Glomerular visceral epithelial cell (primary cell): ENCODE results near the gene PTGER4.
"Not testable (repeated sequence)": the region's sequence is repeated elsewhere in the genome, so short reads cannot be mapped to it uniquely, and the experiment has no call there.

Experiments
- DNase-seq: peaks from one replicate; pipeline ENCODE4 v3.0.0-alpha.2; 2016; ENCODE audit errors: extremely low spot score

The PTGER4 gene

DNA sequence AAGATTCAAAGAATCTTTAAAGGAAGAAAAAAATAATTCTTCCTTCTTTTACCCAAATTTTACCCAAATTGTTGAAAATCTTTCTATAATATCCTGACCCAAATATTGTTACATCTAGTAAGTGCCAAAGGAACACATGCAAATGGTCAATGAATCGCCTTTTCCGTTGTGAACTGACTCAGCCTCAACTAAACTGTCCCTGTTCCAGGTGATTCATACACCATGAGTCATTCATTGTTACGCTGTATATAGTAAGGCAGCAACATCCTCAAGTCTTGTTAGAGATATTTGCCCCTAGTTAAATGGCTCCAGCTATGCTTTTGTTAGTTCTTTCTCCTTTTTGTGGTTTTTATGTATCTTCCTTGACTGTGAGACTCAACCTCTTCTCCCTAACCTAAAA is 9.7 kb downstream of the PTGER4 start:
- DNase-seq: peak; percentile 84

DNA sequence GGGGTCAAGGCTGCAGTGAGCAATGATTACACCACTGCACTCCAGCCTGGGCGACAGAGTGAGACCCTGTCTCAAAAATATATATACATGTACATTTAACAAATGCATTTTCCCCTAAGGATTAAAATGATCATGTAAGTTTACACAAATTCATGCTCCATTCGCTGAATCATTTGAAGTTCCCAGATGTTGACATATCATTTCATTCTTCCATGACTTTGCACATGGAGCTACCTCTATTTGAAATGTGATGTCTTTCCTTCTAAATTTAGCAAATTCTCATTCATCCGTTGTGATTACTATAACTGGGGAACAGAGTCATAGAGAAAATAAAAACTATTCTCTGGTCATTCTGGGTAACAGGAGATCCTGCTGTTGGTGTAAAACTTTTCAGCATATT is 10.6 kb downstream of the PTGER4 start:
- DNase-seq: no peak

DNA sequence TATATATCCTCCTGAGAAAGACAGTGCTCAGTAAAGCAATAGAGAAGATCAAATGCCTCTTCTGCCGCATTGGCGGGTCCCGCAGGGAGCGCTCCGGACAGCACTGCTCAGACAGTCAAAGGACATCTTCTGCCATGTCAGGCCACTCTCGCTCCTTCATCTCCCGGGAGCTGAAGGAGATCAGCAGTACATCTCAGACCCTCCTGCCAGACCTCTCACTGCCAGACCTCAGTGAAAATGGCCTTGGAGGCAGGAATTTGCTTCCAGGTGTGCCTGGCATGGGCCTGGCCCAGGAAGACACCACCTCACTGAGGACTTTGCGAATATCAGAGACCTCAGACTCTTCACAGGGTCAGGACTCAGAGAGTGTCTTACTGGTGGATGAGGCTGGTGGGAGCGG is 12.2 kb downstream of the PTGER4 start:
- no peak for DNase-seq

DNA sequence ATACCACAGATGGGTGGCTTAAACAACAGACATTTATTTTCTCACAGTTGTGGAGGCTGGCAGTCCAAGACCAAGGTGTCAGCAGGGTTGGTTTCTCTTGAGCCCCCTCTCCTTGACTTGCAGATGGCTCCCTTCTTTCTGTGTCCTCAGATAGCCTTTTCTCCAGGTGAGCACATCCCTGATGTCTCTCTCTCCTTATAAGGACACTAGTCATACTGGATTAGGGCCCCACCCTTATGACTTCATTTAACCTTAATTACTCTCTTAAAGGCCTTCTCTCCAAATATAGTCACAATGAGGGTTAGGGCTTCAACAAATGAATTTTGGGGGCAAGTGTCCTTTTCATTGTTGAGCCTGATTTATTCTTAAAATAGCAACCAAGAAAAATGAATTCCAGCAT is 14.7 kb downstream of the PTGER4 start:
- no peak for DNase-seq

DNA sequence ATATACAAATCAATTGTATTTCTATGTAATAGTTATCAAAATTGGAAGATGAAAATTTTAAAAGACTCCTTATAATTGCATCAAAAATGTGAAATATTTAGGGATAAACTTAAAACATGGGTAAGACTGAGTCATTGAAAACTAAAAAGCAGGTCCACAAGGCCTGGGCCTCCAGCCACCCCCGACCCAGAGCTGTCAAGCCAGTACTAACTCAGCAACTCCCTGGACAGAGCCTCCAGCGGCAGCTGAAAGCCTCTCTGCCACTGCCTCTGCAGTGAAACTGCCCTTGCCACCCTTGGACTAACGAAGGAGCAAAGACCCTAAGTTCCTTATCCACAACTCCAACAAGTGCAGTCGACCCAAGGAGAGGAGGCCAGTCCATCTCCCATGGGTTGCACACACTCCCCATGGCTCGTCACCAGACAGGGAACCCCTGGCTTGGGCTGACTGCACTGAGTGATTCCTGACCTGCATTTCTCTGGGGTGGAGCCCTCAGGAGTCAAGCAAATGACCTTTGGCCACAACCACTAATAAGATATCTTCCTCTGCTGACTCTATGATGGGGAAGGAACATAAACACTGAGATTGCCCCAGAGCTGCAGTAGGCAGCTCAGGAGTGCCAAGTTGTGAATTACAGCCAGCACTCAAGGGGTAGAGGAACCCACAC is 20.5 kb downstream of the PTGER4 start:
- DNase-seq: no peak

DNA sequence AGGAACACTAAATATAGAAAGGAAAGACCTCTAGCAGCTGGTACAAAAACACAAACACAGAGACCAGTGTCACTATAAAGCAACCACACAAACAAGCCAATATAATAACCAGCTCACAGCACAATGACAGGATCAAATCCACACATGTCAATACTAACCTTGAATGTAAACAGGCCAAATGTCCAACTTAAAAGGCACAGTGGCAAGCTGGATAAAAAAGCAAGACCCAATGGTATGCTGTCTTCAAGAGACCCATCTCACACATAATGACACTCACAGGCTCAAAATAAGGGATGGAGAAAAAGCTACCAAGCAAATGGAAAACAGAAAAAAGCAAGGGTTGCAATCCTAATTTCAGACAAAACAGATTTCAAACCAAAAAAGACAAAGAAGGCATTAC is 22.3 kb downstream of the PTGER4 start:
- not testable (repeated sequence) for DNase-seq

DNA sequence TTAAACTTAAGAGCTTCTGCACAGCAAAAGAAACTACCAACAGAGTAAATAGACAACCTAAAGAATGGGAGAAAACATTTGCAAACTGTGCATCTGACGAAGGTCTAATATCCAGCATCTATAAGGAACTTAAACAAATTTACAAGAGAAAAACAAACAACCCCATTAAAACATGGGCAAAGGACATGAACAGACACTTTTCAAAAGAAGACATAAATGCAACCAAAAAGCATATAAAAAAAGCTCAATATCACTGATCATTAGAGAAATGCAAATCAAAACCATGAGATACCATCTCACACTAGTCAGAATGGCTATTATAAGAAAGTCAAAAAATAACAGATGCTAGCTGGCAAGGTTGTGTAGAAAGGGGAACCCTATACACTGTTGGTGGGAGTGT is 25.8 kb downstream of the PTGER4 start:
- not testable (repeated sequence) for DNase-seq

DNA sequence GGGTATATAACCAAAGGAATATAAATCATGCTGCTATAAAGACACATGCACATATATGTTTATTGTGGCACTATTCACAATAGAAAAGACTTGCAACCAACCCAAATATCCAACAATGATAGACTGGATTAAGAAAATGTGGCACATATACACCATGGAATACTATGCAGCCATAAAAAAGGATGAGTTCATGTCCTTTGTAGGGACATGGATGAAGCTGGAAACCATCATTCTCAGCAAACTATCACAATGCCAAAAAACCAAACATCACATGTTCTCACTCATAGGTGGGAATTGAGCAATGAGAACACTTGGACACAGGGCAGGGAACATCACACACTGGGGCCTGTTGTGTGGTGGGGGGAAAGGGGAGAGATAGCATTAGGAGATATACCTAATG is 30.9 kb downstream of the PTGER4 start:
- not testable (repeated sequence) for DNase-seq

DNA sequence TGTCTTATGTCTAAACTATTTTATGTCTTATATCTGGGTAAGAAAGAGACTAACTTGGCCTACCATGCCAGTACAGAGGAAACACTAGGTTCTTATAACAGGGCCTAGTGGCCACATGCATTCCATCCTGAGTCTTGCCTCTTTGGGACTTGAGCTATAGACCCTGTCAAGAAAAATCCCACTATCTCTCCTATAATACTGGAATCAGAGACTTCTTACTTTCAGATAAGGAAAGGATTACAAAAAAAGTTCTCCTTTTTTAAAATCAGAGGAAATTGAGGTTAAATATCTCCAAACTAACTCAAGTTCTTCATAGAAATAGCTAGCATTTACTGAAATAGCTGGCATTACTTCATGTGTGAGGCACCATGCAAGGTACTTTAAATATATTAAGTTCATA is 34.3 kb downstream of the PTGER4 start:
- no peak for DNase-seq

DNA sequence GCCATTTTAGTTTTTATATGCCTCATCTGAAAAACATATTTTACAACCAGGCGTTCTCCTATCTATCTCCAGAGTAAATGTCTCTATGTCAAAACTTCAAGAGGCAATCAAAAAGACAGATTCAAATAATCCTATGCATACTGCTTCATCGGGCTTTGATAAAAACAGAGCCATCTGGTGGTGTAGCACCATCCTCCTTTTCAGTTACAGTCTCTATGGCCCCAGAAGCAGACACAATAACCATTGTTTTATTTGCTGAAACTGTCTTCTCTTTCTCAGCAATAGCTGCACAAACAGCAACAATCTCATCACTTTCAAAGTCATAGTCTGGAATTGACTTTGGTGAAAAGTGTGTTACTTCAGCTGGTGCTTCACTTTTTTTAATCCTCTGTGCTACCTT is 36.3 kb downstream of the PTGER4 start:
- no peak for DNase-seq

DNA sequence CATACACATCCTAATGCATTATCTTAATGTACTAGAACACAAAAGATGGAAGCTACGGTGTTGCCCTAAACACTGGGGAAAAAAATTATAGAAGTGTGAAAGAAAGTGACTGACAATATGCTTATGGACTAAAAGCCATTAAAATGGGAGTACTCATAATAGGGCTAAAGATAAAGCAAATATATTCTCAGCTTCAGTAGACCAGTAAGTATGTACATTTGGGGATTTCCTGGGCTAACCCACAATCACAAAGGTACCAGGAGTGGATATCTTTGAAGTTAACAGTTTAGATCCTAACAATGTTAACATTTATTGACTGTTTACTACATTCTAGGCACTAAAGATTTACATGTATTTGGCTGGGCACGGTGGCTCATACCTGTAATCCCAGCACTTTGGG is 36.9 kb downstream of the PTGER4 start:
- DNase-seq: no peak

DNA sequence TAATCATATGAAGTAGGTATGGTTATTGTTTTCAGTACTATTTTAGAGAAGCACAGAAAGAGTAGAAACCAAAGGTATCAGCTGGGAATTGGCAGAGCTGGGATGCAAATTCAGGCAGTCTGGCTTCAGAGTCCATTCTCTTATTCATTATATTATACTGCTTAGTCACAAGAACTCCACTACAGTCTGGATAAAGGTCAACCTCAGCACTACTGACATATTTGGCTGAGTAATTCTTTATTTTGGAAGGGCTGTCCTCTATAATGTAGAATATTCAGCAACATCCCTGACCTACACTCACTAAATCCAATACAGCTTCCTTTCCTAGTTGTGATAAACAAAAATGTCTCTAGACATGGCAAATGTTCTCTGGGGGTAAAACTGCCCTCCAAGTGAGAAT is 37.6 kb downstream of the PTGER4 start:
- DNase-seq: no peak

DNA sequence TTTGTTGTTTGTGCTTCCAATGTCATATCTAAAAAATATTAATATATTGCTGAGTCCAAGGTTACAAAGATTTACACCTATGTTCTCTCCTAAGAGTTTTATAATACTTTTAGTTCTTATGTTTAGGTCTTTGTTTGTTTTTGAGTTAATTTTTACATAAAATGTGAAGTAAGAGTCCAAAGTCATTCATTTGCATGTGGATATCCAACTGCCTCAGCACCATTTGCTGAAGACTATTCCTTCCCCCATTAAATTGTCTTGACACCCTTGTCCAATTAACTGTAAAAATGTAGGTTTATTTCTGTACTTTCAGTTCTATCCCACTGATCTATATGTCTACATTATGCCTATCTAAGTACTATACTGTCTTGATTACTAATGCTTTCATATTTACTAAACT is 40.4 kb downstream of the PTGER4 start:
- DNase-seq: no peak

DNA sequence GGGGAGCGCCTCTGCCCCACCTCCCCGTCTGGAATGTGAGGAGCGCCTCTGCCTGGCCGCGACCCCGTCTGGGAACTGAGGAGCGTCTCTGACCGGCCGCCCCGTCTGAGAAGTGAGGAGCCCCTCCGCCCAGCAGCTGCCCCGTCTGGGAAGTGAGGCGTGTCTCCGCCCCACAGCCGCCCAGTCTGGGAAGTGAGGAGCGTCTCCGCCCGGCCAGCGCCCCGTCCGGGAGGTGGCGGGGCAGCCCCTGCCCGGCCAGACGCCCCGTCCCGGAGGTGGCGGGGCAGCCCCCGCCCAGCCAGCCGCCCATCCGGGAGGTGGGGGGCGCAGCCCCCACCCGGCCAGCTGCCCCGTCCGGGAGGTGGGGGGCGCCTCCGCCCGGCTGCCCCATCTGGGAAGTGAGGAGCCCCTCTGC is 42.8 kb downstream of the PTGER4 start:
- not testable (repeated sequence) for DNase-seq

DNA sequence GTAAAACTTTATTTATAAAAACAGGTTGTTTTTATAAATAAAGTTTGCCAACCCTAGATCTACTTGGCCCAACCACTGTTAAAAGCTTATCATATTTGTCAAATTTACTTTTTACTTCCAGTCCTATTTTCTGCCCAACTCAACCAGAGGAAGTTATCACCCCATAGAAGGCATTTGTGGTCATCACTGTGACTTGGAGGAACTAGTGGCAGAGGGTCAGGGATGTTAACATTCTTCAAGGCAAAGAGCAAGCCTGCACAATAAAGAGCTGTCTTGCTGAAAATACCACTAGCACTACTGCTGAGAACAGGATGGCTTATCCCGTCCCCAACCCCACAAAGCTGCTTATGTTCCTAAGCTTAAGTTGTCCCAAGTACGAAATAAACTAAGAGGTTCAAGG is 53.7 kb downstream of the PTGER4 start:
- DNase-seq: no peak

DNA sequence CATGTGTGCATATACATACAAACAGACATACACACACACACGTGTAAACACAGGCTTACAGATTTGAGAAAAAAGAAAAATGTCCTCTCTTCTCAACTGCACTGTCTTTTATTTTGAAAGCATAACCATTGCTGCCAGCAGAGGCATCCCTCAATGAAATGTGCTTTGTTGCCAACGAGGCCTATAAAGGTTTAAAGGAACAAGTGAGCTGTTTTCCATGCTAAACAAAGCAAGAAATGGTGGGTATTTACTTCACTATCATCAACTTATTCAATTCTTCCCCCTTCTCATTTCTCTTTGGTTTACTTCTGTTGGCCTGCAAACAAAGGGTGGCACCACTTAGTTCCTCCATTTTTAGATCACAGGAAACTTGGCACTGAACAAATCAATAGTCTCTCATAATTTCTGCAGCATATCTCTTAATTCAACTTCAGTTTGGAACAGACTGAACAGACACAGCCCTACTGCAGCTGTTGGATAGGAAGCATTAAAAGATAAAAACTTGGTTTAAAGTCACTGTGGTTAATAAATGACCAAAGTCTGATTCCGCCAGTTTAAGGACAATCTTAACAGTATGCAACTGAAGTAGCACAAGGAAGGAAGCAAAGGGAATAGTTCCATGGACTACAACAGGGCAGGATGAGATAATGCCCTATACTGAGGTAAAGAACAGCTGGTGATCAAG is 54.3 kb downstream of the PTGER4 start:
- DNase-seq: peak; percentile 6

DNA sequence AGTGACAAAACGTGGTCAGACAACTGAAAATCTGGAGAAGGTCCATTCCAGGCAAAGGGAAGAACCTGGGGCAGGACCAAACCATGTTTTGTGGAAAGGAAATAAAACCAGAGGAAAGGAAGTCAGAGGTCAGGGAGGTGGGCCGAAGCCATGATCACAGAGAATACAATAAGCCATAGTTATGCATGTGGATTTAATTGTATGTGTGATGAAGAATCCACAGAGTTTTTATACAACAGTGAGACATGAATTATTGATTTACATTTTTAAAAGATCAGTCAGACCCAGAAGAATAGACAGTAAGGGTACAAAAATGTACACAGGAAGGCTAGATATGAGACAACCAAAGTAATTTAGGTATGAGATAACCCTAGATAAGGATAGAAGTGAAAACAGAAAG is 55.3 kb downstream of the PTGER4 start:
- no peak for DNase-seq

DNA sequence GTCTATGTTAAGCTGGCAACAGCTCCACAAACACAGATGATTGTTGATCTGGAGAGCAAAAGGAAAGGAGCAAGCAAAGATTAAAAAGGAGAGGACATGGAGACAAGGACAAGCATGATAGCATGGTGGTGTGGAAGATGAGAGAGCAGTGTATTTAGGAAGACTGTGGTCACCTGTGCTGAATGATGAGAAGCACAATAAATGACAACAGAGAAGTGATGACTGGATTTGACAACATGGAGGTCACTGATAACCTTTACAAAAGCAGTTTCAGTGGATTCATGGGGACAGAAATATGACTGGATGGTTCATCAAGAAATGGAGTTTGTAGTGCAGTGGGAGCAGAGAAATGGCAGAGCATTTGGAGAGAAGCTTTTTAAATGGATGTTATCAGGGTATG is 55.9 kb downstream of the PTGER4 start:
- DNase-seq: no peak

DNA sequence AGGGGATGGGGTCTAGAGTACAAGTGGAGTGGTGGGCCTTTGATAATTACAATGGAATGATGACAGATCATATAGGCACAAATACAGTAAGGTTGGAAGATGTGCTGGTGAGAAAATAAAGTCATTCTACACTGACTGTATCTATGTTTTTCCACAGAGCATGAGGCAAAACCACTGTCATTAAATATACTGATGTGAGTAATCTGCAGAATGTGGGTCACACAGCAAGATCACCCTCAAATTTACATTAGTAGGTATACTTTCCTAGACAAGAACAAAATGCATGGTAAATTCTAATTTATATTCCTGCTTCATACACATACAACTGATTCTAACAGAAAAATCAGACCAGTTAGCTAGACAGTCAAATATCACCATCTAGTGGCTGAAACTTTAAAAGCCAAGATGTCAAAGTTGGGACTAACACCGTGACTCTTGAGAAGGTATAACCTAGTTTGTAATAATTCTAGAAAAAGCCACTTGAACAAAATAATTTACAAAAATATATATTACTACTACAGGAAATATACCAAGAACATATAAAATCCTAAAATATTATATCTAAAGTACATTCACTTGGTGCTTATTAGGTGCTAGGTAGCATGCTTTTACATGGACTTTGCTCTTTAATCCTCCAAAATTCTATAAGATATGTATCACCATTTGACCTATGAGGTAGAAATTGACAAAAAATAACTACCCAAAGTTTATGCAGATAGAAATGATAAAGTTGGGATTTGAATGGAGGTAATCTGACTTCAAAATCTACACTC is 56.6 kb downstream of the PTGER4 start:
- peak; percentile 55 for DNase-seq

DNA sequence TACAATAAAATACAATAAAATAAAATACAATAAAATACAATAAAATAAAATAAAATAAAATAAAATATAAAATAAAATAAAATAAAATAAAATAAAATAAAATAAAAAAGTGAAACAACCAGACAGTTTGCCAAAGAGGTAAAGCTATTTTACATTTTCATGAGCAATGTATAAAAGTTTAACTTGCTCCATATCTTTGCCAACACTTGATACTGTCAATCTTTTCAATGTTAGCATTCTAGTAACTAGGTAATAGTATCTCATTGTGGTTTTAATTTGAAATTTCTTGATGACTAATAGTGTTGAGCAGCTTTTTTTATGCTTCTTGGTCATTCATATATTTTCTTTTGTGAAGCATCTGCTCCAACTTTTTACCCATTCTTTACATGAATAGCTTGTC is 58.8 kb downstream of the PTGER4 start:
- no peak for DNase-seq
